GM18507 (cell line): ENCODE results near the gene TUBGCP2.
"Not testable (repeated sequence)": the region's sequence is repeated elsewhere in the genome, so short reads cannot be mapped to it uniquely, and the experiment has no call there.

Source experiments
- DNase-seq: peaks from one replicate; pipeline ENCODE4 v3.0.0; 2011; ENCODE audit warnings: low read depth; ENCODE audit not compliant: insufficient read length; ENCODE audit errors: extremely low spot score
- FAIRE-seq: peaks from 2 replicates; lab custom pipeline; 2011; peaks lifted over from hg19 to GRCh38; lab: Jason Lieb, UNC

The TUBGCP2 gene

DNA sequence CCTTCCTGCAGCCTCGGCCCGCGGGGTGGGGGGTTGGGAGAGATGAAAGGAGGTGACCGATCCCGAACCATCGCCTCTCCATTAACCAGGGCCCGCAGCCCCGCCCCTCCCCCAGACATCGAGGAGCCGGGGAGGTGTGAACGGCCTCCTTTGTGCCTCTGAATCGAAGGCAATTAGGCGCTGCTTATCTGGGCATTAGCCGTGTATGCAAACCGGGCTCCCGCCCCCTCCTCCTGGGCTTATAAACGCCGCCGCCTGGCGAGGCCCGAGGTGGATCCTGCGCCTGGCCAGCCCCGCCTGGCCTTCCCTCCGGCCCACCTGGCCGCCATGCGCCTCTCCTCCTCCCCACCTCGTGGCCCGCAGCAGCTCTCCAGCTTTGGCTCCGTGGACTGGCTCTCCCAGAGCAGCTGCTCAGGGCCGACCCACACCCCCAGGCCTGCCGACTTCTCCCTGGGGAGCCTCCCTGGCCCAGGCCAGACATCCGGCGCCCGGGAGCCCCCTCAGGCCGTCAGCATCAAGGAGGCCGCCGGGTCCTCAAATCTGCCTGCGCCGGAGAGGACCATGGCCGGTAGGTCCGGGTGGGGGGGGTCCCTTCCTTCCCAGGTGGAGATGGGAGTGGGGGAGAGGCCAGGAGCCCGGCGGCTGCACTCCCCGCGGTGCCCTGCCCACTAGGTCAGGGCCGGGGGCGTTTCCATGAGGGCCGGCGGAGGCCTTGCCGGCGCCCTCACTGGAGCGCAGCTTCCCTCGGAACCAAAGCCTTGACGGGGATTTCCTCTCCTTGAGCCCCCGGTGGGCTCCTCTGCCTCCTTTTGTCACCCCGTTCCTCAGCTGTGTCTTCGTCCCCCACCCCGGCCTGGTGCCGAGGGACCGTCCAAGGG is 70.8 kb downstream of the TUBGCP2 start, which contains the start of gene VENTX:
VENTX (plus strand) TSS at position 268 of the 878 bp plus-strand sequence; CDS start at position 328, 60 bp downstream.
- DNase-seq = no peak
- no peak for FAIRE-seq

DNA sequence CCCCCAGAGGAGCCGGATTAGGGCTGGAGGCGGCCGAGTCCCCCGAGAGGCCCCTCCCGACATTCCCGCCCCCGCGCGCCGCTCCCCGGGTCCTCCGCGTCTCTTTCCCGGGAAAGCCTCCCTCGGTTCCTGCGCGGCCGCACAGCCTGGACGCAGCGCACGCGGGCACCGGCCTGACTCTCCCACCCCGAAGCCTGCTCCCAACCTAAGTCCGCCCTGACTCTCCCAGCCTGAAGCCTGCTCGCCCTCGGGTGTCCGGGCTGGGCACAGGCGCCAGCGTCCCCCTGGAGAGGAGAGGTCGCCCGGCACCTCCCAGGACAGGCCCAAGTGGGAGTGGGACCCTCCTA is 71.5 kb downstream of the TUBGCP2 start:
- DNase-seq (no peak), FAIRE-seq (no peak)

DNA sequence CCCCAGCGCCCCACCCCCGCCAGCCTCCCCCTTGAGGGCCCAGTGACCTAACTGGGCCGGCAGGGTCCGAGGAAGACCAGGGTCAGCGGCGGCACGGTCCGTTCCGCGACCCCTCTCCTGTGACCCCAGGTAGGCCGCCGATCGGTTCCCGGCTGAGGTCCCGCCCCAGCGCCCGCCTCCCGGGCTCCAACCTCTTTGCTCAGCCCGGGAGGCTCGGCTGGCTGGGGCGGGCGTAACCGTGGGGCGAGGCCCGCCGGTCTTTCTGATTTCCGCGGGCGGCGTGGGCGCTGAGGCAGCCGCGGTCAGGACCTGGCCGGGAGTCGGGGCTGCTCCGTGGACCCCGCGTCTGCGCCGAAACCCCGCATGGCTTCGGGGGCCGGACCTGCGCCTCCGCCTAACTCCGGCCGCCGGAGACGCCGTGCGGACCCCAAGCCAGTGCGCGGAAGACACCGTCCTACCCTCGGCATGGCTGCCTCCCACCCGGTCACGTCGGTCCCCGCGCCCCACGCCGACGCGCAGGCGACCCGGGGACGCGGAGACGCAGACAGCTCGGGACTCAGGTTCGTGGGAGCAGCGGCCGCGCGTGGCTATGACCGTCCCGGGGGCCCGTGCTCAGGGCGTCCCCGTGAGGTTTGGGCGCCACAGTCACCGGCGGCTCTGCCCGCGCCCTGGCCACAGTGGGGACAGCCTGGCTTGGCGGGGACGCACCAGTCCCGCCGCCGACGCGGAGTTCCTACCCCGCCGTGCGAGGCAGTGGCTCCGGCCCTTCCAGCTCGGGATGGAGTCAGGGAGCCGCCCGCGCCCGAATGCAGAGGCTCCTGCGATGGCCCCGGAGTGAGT is 72.1 kb downstream of the TUBGCP2 start:
- DNase-seq (no peak), FAIRE-seq (no peak)

DNA sequence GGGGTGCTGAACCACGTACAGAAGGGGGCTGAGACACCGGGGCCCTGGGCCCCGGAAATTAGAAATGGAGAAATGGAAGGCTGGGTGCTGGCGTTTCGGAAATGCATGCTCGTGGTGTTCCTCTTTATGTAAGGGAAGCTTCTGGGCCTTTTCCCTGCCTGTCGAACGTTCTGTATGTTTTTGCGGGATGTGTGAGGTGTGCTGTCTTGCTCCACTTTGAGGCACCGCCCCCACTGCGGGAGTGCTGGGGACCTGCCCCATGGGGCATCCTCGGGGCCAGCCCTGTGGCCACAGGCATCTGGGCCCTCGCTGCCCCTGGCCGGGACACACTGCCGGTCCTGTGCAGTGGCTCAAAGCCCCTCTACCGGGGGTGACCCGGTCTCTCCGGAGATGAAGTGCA is 72.7 kb downstream of the TUBGCP2 start:
- no peak for DNase-seq
- FAIRE-seq = no peak

DNA sequence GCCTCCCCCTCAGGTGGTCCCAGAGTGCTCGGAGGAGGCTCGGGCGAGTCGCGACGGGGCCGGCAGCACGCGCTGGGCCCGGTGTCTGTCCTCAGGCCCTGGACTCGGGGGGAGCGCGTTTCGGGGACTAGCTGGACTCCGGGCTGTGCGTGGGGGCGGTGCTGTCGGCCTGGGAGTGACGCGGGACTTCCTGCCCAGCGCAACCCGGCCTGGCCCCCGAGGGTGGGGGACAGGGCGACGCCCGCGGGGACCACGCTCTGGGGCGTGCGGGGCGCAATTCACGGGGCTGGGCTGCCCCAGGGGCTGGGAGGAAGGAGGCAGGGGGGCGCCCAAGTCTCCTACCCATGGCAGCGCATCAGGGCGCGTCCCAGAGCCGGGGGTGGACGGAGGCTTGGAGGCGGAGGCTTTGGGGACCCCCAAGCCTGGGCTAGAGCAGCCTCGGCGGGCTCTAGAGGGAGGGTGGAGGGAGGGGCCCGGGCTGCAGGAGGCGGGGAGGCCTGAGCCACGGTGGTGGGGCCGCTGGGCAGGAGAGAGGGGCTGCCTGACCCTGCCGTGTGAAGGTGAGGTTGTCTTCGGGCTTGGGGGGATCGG is 73.3 kb downstream of the TUBGCP2 start:
- DNase-seq = no peak
- no peak for FAIRE-seq

DNA sequence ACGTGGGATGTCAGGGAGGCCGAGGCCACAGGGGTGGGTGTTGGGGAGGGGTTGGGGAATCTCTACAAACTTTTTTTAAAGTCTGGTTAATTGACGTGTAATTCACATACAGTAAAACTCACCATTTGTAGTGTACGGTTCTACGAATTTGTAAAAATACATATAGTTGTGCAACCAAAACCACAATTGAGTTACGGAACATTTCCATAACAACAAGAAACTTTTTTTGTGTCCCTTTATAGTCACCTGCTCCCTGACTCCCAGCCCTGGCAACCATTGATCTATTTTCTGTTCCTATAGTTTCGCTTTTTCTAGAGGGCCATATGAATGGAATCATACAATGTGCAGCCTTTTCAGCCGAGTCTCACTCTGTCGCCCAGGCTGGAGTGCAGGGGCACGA is 73.9 kb downstream of the TUBGCP2 start:
- not testable (repeated sequence) for DNase-seq, FAIRE-seq

DNA sequence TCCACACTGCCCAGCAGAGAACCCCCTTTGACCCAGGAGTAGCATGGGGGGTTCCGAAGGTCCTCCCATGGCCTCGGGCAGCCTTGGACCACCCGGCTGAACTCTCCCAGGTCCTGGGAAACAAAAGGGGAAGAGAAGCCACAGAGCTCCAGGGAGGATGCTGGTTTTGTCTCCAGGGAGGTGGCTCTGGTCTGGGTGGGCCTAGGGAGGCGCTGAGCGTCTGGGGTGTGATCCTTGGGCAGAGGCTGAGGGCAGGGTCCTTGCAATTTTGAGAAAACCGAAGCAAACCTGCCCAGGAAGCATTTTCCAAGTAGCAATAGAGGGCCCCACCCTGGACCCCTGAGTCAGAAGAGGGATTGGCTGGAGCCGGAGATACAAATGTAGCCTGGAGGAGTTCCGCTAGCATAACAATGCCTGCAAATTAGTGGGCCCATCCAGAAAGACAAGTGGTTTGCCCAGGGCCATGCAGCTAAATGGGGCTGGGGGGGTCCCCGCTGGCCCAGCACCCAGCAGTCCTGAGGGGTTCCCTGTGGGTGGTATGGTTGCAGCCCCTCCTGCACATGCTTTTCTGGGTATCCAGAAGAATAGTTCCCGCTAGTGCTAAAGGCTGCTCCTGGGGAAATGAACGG is 76.6 kb downstream of the TUBGCP2 start:
- DNase-seq (no peak), FAIRE-seq (no peak)

DNA sequence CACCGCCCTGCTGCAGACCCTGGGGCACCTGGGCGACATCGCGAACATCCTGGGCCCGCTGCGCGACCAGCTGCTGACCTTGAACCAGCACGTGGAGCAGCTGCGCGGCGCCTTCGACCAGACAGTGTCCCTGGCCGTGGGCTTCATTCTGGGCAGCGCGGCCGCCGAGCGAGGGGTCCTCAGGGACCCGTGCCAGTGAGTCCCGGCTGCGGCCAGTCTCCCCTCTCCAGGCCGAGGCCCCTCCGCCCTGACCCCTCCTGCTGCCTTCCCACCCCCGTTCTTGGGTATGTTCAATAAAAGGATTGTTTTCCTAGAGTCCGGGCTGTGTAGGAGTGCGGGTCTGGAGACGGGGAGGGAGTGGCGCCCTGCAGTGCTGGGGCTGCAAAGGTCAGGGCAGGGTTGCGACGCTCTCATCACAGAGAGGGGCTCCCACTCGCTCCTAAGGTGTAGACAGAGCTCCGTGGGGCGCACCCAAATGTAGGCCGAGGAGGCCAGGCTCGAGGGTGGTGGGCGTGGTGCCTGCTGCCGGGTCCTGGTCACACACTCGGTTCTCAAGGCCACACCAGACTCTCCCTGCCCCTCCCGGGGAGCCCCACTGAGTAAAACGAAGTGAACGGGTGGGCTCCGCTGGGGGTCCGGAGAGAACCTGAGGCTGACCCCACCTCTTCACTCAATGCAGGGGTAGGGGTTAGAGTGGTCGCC is 77.3 kb downstream of the TUBGCP2 start:
- FAIRE-seq (no peak), DNase-seq (no peak)

DNA sequence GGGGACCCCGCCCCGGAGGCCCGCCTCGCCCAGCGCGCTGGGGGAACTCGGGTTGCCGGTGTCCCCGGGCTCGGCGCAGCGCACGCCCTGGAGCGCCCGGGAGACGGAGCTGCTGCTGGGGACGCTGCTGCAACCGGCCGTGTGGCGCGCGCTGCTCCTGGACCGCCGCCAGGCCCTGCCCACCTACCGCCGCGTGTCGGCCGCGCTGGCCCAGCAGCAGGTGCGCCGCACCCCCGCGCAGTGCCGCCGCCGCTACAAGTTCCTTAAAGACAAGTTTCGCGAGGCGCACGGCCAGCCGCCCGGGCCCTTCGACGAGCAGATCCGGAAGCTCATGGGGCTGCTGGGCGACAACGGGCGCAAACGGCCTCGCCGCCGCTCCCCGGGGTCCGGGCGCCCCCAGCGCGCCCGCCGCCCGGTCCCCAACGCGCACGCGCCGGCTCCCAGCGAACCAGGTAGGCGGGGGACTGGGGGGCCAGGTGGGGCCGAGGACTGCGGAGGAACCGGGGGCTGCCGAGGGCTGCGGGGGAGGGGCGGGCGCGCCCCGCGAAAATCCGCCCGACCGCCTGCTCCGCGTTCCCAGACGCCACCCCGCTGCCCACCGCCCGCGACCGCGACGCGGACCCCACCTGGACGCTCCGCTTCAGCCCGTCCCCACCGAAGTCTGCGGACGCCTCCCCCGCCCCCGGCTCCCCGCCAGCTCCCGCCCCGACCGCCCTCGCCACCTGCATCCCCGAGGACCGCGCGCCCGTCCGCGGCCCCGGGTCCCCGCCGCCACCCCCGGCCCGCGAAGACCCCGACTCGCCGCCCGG is 78.1 kb downstream of the TUBGCP2 start:
- FAIRE-seq = no peak
- DNase-seq = no peak

DNA sequence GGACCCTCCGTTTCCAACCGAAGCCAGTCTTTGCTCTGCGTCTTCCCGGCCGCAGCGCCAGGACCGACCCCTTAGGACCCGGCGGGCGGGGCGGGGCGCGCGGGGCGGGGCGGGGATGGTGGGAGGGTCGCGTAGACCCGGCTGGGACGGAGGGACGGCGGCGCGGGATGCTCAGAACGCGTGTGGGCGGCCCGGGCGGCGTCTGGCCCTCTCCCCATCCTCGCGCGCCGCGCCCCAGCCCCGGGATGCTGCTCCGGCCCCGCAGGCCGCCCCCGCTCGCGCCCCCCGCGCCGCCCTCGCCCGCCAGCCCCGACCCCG is 78.7 kb downstream of the TUBGCP2 start, which contains the start of gene UTF1:
UTF1 (plus strand) TSS at position 174 of the 318 bp plus-strand sequence; CDS start at position 246, 72 bp downstream.
- no peak for FAIRE-seq
- DNase-seq = no peak

DNA sequence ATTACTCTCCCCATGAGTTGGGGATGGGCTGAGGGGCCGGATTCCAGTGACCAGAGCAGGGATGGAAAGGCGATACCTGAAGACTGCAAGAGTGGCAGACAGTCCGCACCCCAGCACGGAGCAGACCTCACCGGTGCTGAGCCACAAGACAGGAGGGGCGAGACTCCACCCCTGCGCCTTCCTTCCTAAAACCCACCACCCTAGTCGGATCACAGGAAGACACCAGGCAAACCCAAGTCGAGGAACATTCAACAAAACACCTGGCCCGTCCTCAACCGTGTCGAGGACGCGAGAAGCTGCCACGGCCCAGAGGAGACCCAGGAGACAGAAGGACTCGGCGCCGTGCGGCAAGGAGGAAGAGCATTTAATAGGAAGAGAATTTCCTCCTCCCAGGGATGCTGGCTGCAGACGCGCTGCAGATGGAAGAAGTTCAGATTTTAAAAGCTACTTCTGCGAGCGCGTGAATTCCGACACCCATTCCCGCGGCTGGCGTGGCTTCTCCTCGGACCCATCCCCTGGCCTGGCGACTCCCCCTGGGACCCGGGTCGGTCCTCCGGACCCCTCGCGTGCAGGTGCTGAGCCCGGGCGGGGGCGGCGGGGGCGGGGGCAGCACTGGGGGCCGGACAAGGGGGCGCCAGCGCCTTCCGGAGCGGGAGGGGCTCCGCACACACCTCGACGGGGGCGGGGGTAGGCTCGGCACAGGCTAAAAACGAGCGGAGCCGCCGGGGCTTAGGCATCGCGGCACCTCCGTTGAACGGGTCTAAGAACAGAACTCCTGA is 79.2 kb downstream of the TUBGCP2 start:
- DNase-seq = no peak
- FAIRE-seq = no peak
